NB4 (cell line): Measurements from ENCODE around the gene ADCYAP1R1.

Experiments used
- CTCF ChIP-seq: IDR thresholded peaks from one replicate; pipeline ENCODE4 v1.5.1; 2012; ENCODE audit warnings: low read depth, low read length
- MYC ChIP-seq: IDR thresholded peaks from 2 replicates; pipeline ENCODE4 v1.6.1; 2011; ENCODE audit warnings: low read depth, low read length

DNA sequence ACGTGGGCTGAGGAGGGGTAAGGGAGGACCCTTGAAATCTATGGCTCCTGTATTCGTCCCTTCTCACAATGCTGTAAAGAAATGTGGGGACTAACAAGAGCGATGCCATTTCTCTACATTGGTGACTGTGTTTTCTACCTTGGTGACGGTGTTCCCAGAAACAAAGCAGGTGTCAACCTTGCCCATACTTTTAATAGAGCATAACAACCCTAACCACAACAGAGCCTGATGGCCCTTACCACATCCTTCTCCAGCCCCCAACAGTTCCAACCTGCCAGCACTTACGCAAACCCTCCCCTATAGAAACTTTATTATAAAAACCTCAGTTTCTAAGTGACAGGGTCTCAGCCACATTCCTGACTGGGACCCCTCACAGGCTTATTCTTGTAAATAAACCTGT, 28.2 kb upstream of the ADCYAP1R1 start:
- TF ChIP-seq CTCF (no peak), MYC (no peak)
